LNCaP clone FGC (cell line): ENCODE results near the gene KRTAP12-3.
A peak's percentile ranks its signal among the peaks of the same experiment; 100 is the strongest.

Experiments
- DNase-seq: peaks from one replicate; pipeline ENCODE4 v3.0.0-alpha.2; 2011; ENCODE audit warnings: low read depth
- H3K4me3 ChIP-seq: 2 replicates; pipeline ENCODE4 v1.5.1; 2011; ENCODE audit warnings: mild to moderate bottlenecking, low read depth, low read length, control low read depth
- CTCF ChIP-seq: IDR thresholded peaks from 2 replicates; pipeline ENCODE4 v1.5.1; 2012; ENCODE audit warnings: mild to moderate bottlenecking; ENCODE audit not compliant: control insufficient read depth, insufficient read depth; ENCODE audit errors: extremely low read depth

The KRTAP12-3 gene

GRCh38 chr21:44617071-44617501 is 40.6 kb upstream of the KRTAP12-3 start:
- no peak for TF ChIP-seq CTCF
- DNase-seq: no peak
- H3K4me3 ChIP-seq: no peak overlapping the region

- DNase-seq: peak; percentile 33
- TF ChIP-seq CTCF: peak; percentile 62
- H3K4me3 ChIP-seq: no peak overlapping the region
Observed at GRCh38 chr21:44618504-44618903, 39.2 kb upstream of the KRTAP12-3 start.

- H3K4me3 ChIP-seq: no peak overlapping the region
- TF ChIP-seq CTCF: no peak
Observed at GRCh38 chr21:44618909-44619308, 38.8 kb upstream of the KRTAP12-3 start.

GRCh38 chr21:44619886-44620285 is 37.8 kb upstream of the KRTAP12-3 start:
- no peak for TF ChIP-seq CTCF

More at GRCh38 chr21:44618909-44619308, 38.8 kb upstream of the KRTAP12-3 start:
- no peak for DNase-seq

GRCh38 chr21:44623575-44623974 is 34.2 kb upstream of the KRTAP12-3 start:
- no peak for TF ChIP-seq CTCF
- no peak overlapping the region for H3K4me3 ChIP-seq
- DNase-seq: no peak

More at GRCh38 chr21:44619886-44620285, 37.8 kb upstream of the KRTAP12-3 start:
- H3K4me3 ChIP-seq: no peak overlapping the region
- no peak for DNase-seq

- no peak for DNase-seq
- TF ChIP-seq CTCF: no peak
- H3K4me3 ChIP-seq: no peak overlapping the region
Observed at GRCh38 chr21:44625756-44626155, 32.0 kb upstream of the KRTAP12-3 start.

- no peak for DNase-seq
- TF ChIP-seq CTCF: no peak
- no peak overlapping the region for H3K4me3 ChIP-seq
Observed at GRCh38 chr21:44626262-44626661, 31.5 kb upstream of the KRTAP12-3 start.
